Tibial nerve (tissue), 4 donors: ENCODE data around the gene ELFN1. TPM values are rescaled to one million over a fixed set of nuclear protein-coding genes. Genes with fewer than 3 reads are reported as not detected.

Experiments used
- DNase-seq, 2 donors: peaks; one replicate each; pipeline ENCODE4 v3.0.0-alpha.2; 2019; ENCODE audit warnings: low spot score in 2 of 2
- H3K27ac ChIP-seq, 4 donors: fragments of 200-600 bp; sonication (generic) in 3 of 4; one replicate each; pipeline ENCODE4 v1.5.1; 2017 to 2019; ENCODE audit warnings: mild to moderate bottlenecking in 1 of 4
- H3K27me3 ChIP-seq, 2 donors: fragments of 200-600 bp; sonication (generic) in 1 of 2; one replicate each; pipeline versions ENCODE4 v1.5.1 to v1.6.0; 2017 to 2019
- H3K36me3 ChIP-seq, 3 donors: fragments of 200-600 bp; sonication (generic); one replicate each; pipeline ENCODE4 v1.5.1; 2018 to 2019
- H3K4me1 ChIP-seq, 4 donors: fragments of 200-600 bp; sonication (generic) in 3 of 4; one replicate each; pipeline ENCODE4 v1.5.1; 2017 to 2019
- H3K4me3 ChIP-seq, 4 donors: fragments of 200-600 bp; sonication (generic) in 3 of 4; one replicate each; pipeline ENCODE4 v1.5.1; 2017 to 2019; ENCODE audit warnings: mild to moderate bottlenecking in 1 of 4, moderate library complexity in 1 of 4
- H3K9me3 ChIP-seq, 4 donors: fragments of 200-600 bp; sonication (generic) in 3 of 4; one replicate each; pipeline ENCODE4 v1.5.1; 2017 to 2019
- CTCF ChIP-seq, 5 experiments: fragments of 200-600 bp in 3 of 5; fragments of 450-650 bp in 2 of 5; sonication (generic) in 3 of 5; IDR thresholded peaks; one replicate each; pipeline ENCODE4 v1.5.1; 2016 to 2019; ENCODE audit warnings: antibody characterized with exemption in 5 of 5, mild to moderate bottlenecking in 3 of 5, moderate library complexity in 2 of 5
- EP300 ChIP-seq, 2 donors: sonication (generic); formaldehyde crosslinking; IDR thresholded peaks; one replicate each; pipeline ENCODE4 v1.6.1; 2017; ENCODE audit warnings: antibody characterized with exemption in 2 of 2, mild to moderate bottlenecking in 1 of 2
- POLR2A ChIP-seq, 2 donors: fragments of 450-650 bp; IDR thresholded peaks; one replicate each; pipeline ENCODE4 v1.6.1; 2017; ENCODE audit warnings: antibody characterized with exemption in 2 of 2, mild to moderate bottlenecking in 2 of 2, moderate library complexity in 2 of 2
- WGBS, 2 donors: methylation state at CpG; one replicate each; pipeline ENCODE4 v1.1.5; 2018; 5-methylcytosine and 5-hydroxymethylcytosine counted together
- total RNA-seq, 4 donors: library from RNA; depleted of rRNA; stranded (reverse); fragments of >200 nt; gene quantifications; one replicate each; pipeline ENCODE4 v1.1.0, GENCODE V29; 2016

ELFN1 gene
- total RNA-seq, 4 donors from 2014 or later = 0.21 to 2.4 (median 1.5) TPM

DNA sequence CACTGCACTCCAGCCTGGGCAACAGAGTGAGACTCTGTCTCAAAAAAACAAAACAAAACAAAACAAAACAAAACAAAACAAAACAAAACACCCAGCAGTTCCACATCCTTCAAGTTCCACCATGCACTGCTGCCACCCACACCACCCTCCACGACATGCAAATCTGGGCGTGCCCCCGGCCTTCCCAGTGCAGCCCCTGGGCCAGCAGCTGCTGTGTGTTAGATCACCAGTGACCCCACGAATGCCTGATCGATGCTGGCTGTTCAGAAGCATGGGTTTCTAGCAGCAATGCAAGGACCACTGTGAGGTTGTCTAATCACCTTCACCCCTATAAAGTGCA is 36.3 kb downstream of the ELFN1 start:
- no peak overlapping the region for H3K4me3 ChIP-seq
- TF ChIP-seq POLR2A (IDR thresholded peaks at IDR 0.05) (no peak), EP300 (IDR thresholded peaks at IDR 0.05) (no peak), CTCF (IDR thresholded peaks at IDR 0.05) (no peak)
- H3K27me3 ChIP-seq = peaks cover 0 to 7% of the 10 kb centered on the region in 2 donors
- H3K36me3 ChIP-seq = no peaks in the 10 kb centered on the region
- H3K27ac ChIP-seq = no peak overlapping the region
- no peak for DNase-seq
- H3K4me1 ChIP-seq = no peaks in the 10 kb centered on the region
- WGBS, 2 donors = 61 to 71% methylated on average over 5 of the region's 5 CpGs
- peaks cover 0 to 46% (median 3%) of the 10 kb centered on the region in 4 donors for H3K9me3 ChIP-seq

GRCh38 chr7:1706721-1707613 is 36.9 kb downstream of the ELFN1 start:
- Histone ChIP-seq H3K4me3 (no peak overlapping the region), H3K36me3 (no peaks in the 10 kb centered on the region), H3K4me1 (no peaks in the 10 kb centered on the region), H3K9me3 (peaks cover 0 to 44% (median 3%) of the 10 kb centered on the region in 4 donors), H3K27me3 (peaks cover 0 to 7% of the 10 kb centered on the region in 2 donors), H3K27ac (no peak overlapping the region)
- 78 to 84% methylated on average over 33 of the region's 33 CpGs for WGBS, 2 donors
- no peak for DNase-seq
- TF ChIP-seq POLR2A (IDR thresholded peaks at IDR 0.05) (no peak), CTCF (IDR thresholded peaks at IDR 0.05) (no peak), EP300 (IDR thresholded peaks at IDR 0.05) (no peak)

- Histone ChIP-seq H3K9me3 (peaks cover 0 to 34% (median under 1%) of the 10 kb centered on the region in 4 donors), H3K4me3 (no peak overlapping the region), H3K27me3 (peaks cover 0 to 7% of the 10 kb centered on the region in 2 donors), H3K4me1 (no peaks in the 10 kb centered on the region), H3K27ac (no peak overlapping the region), H3K36me3 (no peaks in the 10 kb centered on the region)
- WGBS, 2 donors = 69 to 74% methylated on average over 16 to 17 of the region's 17 CpGs
- no peak for DNase-seq
- TF ChIP-seq EP300 (IDR thresholded peaks at IDR 0.05) (no peak), POLR2A (IDR thresholded peaks at IDR 0.05) (no peak), CTCF (IDR thresholded peaks at IDR 0.05) (no peak)
Observed at GRCh38 chr7:1707756-1708595, 37.9 kb downstream of the ELFN1 start.

DNA sequence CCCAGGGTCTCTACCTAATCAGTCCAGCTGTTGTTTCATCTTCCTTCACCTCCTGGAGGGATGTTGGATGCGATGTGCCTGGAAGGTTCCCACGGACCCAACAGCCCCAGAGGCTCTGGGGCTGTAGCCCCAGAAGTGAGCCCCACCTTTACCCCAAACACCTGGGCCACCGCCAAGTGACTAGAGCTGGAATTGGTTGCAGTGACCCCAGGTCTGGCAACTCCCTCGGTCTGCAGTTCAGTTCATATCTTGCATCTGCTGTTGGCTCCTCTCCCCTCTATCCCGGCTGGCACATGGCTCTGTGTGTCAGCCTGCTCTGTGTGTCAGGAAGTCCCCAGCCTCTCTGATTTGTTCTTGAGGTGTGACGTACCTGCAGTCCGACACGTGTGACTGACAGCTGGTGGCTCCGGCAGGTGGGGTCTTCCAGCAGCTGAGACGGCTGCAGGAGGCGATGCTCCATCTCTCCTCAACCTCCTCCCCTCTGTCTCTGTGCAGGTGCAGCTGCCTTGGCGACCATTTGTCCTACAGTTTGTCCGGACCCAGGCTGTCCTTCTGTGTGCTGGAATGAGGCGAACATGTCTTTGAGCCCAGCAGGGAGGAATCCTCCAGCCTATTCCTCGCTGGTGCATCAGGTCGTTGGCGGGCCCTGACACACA is 38.6 kb downstream of the ELFN1 start:
- Histone ChIP-seq H3K4me1 (no peaks in the 10 kb centered on the region), H3K36me3 (no peaks in the 10 kb centered on the region), H3K27ac (no peak overlapping the region), H3K4me3 (no peak overlapping the region), H3K9me3 (peaks cover 0 to 27% (median 0%) of the 10 kb centered on the region in 4 donors), H3K27me3 (peaks cover 0 to 13% of the 10 kb centered on the region in 2 donors)
- WGBS, 2 donors = 93 to 96% methylated on average over 16 to 17 of the region's 17 CpGs
- DNase-seq = no peak
- no peak for TF ChIP-seq POLR2A (IDR thresholded peaks at IDR 0.05)
- no peak for TF ChIP-seq CTCF (IDR thresholded peaks at IDR 0.05)
- TF ChIP-seq EP300 (IDR thresholded peaks at IDR 0.05) = no peak
